Natural killer cell (primary cell): Measurements from ENCODE around the gene PCDH9. TPM values are rescaled to one million over a fixed set of nuclear protein-coding genes. Genes with fewer than 3 reads are reported as not detected.
"Not testable (repeated sequence)": the region's sequence is repeated elsewhere in the genome, so short reads cannot be mapped to it uniquely, and the experiment has no call there.

ENCODE experiments used
- ATAC-seq, 3 donors: fragments of 150-1000 bp in 2 of 3; fragments of 200-7000 bp in 1 of 3; cut with Tn5 transposase; 1 replicate in 1 of 3; 2 replicates in 2 of 3; pipeline ENCODE4 v1.10.0; 2021; ENCODE audit warnings: mild to moderate bottlenecking in 2 of 3, moderate library complexity in 2 of 3
- DNase-seq, 2 donors: peaks; one replicate each; pipeline versions ENCODE4 v3.0.0 to v3.0.0-alpha.2; 2013 to 2021; ENCODE audit warnings: mixed read lengths in 1 of 2
- H3K27ac ChIP-seq: one replicate; pipeline ENCODE4 v1.5.1; 2013; ENCODE audit warnings: mild to moderate bottlenecking, low read length
- H3K27me3 ChIP-seq: one replicate; pipeline ENCODE4 v1.6.1; 2013; ENCODE audit warnings: low read length; ENCODE audit not compliant: control insufficient read depth, insufficient read depth
- H3K36me3 ChIP-seq: one replicate; pipeline ENCODE4 v1.6.1; 2013; ENCODE audit warnings: low read length; ENCODE audit not compliant: control insufficient read depth, insufficient read depth
- H3K4me1 ChIP-seq: one replicate; pipeline ENCODE4 v1.6.1; 2013; ENCODE audit warnings: low read length; ENCODE audit not compliant: control insufficient read depth, insufficient read depth
- H3K4me3 ChIP-seq: one replicate; pipeline ENCODE4 v1.5.1; 2013; ENCODE audit warnings: low read length
- H3K9me3 ChIP-seq: one replicate; pipeline ENCODE4 v1.6.1; 2013; ENCODE audit warnings: low read length; ENCODE audit not compliant: control insufficient read depth, insufficient read depth
- H3K27ac Mint-ChIP-seq, 2 donors: one replicate each; pipeline ENCODE4 v1.8.0; 2022; ENCODE audit warnings: mild to moderate bottlenecking in 2 of 2, mixed read lengths in 2 of 2, moderate library complexity in 1 of 2
- H3K27me3 Mint-ChIP-seq, 2 donors: one replicate each; pipeline ENCODE4 v1.8.0; 2022; ENCODE audit warnings: low read depth in 2 of 2, mixed read lengths in 2 of 2
- H3K36me3 Mint-ChIP-seq: one replicate; pipeline ENCODE4 v1.8.0; 2022; ENCODE audit warnings: mixed read lengths
- H3K4me1 Mint-ChIP-seq, 2 donors: one replicate each; pipeline ENCODE4 v1.8.0; 2022; ENCODE audit warnings: mixed read lengths in 2 of 2
- H3K4me3 Mint-ChIP-seq: one replicate; pipeline ENCODE4 v1.8.0; 2022; ENCODE audit warnings: mild to moderate bottlenecking, moderate library complexity, mixed read lengths
- H3K9me3 Mint-ChIP-seq, 2 donors: one replicate each; pipeline ENCODE4 v1.8.0; 2022; ENCODE audit warnings: mixed read lengths in 2 of 2
- WGBS: methylation state at CpG from one replicate; pipeline ENCODE4 v1.1.7; 2013; ENCODE audit warnings: missing lambda C conversion rate; ENCODE audit not compliant: insufficient coverage; 5-methylcytosine and 5-hydroxymethylcytosine counted together
- intact Hi-C: fragments of 100-400 bp; cut with micrococcal nuclease; formaldehyde crosslinking; loops from one replicate; pipeline ENCODE4 v1.14.2; 2022
- total RNA-seq, 4 donors: library from RNA; stranded (reverse); fragments of 120-200 nt in 1 of 4; gene quantifications; one replicate each; pipeline versions ENCODE4 v1.2.3 to v1.2.4, GENCODE V29; 2013 to 2022
- TF ChIP-seq, protein P1 (sequence below): fragments of 200-600 bp; IDR thresholded peaks from one replicate; pipeline ENCODE4 v1.8.0; 2022; ENCODE audit warnings: antibody characterized with exemption

The PCDH9 gene
- total RNA-seq, 3 donors from 2014 or later (not counting 1 experiment from before 2014, with no cell fraction given) = 0.43 to 1.5 (median 0.68) TPM

DNA sequence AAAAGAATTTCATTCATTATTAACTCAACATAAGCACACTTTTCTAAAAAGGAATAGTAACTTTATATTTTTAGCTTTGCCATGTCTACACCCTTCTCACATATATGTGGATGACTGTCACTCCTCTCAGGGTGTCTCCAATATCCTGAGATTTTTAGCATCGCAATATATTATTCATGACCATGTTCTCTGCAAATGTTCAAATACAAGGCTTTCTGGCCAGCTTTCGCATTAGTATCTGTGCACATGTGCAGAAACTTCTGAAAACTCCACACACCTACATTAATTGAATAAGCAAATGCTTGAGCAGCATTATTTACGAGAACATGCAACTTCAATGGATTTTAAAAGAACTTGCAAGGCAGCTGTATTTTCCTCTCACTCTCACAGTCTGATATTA is 334.8 kb downstream of the PCDH9 start:
- H3K9me3 Mint-ChIP-seq = peaks cover 6 to 11% of the 10 kb centered on the region in 2 donors
- ATAC-seq (no peak), DNase-seq (no peak)
- intact Hi-C loops = no loop called here
- no peaks in the 10 kb centered on the region for H3K27me3 ChIP-seq
- H3K36me3 ChIP-seq = no peaks in the 10 kb centered on the region
- H3K27me3 Mint-ChIP-seq = no peaks in the 10 kb centered on the region
- no peaks in the 10 kb centered on the region for H3K4me1 Mint-ChIP-seq
- WGBS = 95% methylated on average over 3 of the region's 3 CpGs
- H3K9me3 ChIP-seq = no peaks in the 10 kb centered on the region
- H3K27ac Mint-ChIP-seq = no peak overlapping the region
- H3K4me3 Mint-ChIP-seq = no peak overlapping the region
- no peak overlapping the region for H3K27ac ChIP-seq
- no peaks in the 10 kb centered on the region for H3K4me1 ChIP-seq
- H3K4me3 ChIP-seq = no peak overlapping the region
- no peaks in the 10 kb centered on the region for H3K36me3 Mint-ChIP-seq
- TF ChIP-seq, protein P1, sequence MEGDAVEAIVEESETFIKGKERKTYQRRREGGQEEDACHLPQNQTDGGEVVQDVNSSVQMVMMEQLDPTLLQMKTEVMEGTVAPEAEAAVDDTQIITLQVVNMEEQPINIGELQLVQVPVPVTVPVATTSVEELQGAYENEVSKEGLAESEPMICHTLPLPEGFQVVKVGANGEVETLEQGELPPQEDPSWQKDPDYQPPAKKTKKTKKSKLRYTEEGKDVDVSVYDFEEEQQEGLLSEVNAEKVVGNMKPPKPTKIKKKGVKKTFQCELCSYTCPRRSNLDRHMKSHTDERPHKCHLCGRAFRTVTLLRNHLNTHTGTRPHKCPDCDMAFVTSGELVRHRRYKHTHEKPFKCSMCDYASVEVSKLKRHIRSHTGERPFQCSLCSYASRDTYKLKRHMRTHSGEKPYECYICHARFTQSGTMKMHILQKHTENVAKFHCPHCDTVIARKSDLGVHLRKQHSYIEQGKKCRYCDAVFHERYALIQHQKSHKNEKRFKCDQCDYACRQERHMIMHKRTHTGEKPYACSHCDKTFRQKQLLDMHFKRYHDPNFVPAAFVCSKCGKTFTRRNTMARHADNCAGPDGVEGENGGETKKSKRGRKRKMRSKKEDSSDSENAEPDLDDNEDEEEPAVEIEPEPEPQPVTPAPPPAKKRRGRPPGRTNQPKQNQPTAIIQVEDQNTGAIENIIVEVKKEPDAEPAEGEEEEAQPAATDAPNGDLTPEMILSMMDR = no peak

DNA sequence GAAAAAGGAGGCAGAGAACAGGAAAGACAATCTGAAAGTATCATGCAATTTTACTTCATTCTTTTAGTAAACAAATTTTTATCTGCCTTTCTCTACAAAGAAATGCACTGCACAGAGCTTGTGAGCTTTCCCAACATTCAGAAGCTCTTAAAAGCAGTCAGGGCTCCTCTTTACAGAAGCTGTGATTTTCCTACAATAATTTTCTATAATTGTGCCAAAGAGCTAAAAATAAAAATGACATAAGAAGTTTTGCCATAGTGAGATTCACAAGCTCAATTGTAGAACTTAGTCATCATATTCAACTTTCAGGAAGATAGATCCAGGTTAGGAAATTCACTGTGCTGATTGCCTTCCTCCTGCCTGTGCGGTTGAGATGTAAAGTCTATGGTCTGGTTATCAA is 341.4 kb downstream of the PCDH9 start:
- intact Hi-C loops = no loop called here
- H3K27ac ChIP-seq = no peak overlapping the region

DNA sequence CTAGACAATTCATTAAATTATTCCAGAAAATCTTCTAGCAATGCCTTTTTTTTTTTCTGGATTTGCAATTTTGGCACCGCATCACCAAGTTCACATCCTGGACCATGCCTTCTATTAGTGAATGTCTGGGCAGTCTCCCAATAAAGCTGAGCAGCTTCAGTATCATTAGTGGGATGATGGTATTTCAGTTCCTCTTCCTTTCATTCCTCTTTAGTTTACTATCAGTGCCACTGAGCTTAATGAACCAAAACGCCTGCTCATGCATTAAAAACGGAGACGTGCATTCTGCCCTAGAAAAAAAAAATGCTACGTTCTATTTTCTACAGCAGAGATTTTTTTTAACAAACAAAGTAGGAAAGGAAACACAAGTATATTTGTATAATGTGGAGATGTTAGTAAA is 343.0 kb downstream of the PCDH9 start:
- no peaks in the 10 kb centered on the region for H3K36me3 Mint-ChIP-seq
- Histone ChIP-seq H3K4me1 (no peaks in the 10 kb centered on the region), H3K27me3 (no peaks in the 10 kb centered on the region), H3K9me3 (no peaks in the 10 kb centered on the region), H3K36me3 (no peaks in the 10 kb centered on the region), H3K4me3 (no peak overlapping the region), H3K27ac (no peak overlapping the region)
- no peak overlapping the region for H3K27ac Mint-ChIP-seq
- ATAC-seq = no peak
- intact Hi-C loops = no loop called here
- H3K4me1 Mint-ChIP-seq = no peaks in the 10 kb centered on the region
- DNase-seq = no peak
- WGBS = 82% methylated on average over 5 of the region's 5 CpGs
- TF ChIP-seq, protein P1 = no peak
- H3K4me3 Mint-ChIP-seq = no peak overlapping the region
- no peaks in the 10 kb centered on the region for H3K27me3 Mint-ChIP-seq
- peaks cover 2 to 7% of the 10 kb centered on the region in 2 donors for H3K9me3 Mint-ChIP-seq

More for the DNA sequence above, 341.4 kb downstream of the PCDH9 start:
- TF ChIP-seq, protein P1 = no peak
- H3K27me3 Mint-ChIP-seq = no peaks in the 10 kb centered on the region
- H3K4me1 Mint-ChIP-seq = no peaks in the 10 kb centered on the region
- H3K4me3 Mint-ChIP-seq = no peak overlapping the region
- no peaks in the 10 kb centered on the region for H3K4me1 ChIP-seq
- H3K4me3 ChIP-seq = no peak overlapping the region
- no peak overlapping the region for H3K27ac Mint-ChIP-seq
- H3K9me3 Mint-ChIP-seq = peaks cover under 1 to 5% of the 10 kb centered on the region in 2 donors
- no peaks in the 10 kb centered on the region for H3K36me3 ChIP-seq
- DNase-seq = no peak
- WGBS = 94% methylated on average over 1 of the region's 1 CpG
- H3K36me3 Mint-ChIP-seq = no peaks in the 10 kb centered on the region
- no peaks in the 10 kb centered on the region for H3K9me3 ChIP-seq
- no peak for ATAC-seq
- no peaks in the 10 kb centered on the region for H3K27me3 ChIP-seq

DNA sequence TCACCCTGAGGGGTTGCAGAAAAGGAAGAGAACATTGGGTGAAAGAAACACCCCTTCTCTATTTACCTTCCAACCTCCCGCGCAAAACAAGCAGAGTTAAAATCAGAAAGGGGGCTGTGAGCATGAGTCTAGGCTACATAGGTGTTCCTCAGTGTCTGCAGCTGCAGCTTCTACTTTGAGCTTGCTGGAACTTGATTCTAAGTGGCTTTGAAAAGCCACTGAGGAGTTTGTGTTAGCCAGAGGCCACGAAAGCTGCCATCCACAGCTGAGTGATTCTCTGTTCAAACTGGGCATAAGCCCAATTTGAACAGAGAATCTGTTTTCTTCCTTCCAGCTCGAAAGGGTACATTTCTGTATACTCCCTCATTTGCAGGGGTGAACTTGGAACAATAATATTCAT is 343.9 kb downstream of the PCDH9 start:
- Mint-ChIP-seq H3K4me3 (no peak overlapping the region), H3K36me3 (no peaks in the 10 kb centered on the region), H3K9me3 (peaks cover 2 to 7% of the 10 kb centered on the region in 2 donors), H3K27me3 (no peaks in the 10 kb centered on the region), H3K4me1 (no peaks in the 10 kb centered on the region), H3K27ac (no peak overlapping the region)
- 73% methylated on average over 4 of the region's 4 CpGs for WGBS
- H3K27ac ChIP-seq = no peak overlapping the region
- no peaks in the 10 kb centered on the region for H3K27me3 ChIP-seq
- TF ChIP-seq, protein P1 = no peak
- DNase-seq (no peak), ATAC-seq (no peak)
- no peaks in the 10 kb centered on the region for H3K36me3 ChIP-seq
- intact Hi-C loops = no loop called here
- no peak overlapping the region for H3K4me3 ChIP-seq
- no peaks in the 10 kb centered on the region for H3K9me3 ChIP-seq
- no peaks in the 10 kb centered on the region for H3K4me1 ChIP-seq

DNA sequence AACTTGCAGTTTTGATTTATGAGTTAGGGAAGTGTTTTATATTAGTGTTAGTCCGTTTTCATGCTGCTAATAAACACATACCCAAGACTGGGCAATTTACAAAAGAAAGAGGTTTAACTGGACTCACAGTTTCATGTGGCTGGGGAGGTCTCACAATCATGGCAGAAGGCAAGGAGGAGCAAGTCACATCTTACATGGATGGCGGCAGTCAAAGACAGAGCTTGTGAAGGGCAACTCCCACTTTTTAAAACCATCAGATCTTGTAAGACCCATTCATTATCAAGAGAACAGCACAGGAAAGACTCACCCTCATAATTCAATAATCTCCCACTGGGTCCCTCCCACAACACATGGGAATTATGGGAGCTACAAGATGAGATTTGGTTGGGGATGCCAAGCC is 349.0 kb downstream of the PCDH9 start:
- intact Hi-C loops, H3K4me3 ChIP-seq, H3K27ac Mint-ChIP-seq, H3K4me1 Mint-ChIP-seq, H3K36me3 Mint-ChIP-seq, H3K4me3 Mint-ChIP-seq, H3K27me3 ChIP-seq, H3K4me1 ChIP-seq, DNase-seq, ATAC-seq, H3K36me3 ChIP-seq, H3K27me3 Mint-ChIP-seq, H3K27ac ChIP-seq, H3K9me3 ChIP-seq: not testable (repeated sequence)
- 100% methylated on average over 1 of the region's 2 CpGs for WGBS
- H3K9me3 Mint-ChIP-seq = peaks cover 6 to 12% of the 10 kb centered on the region in 2 donors
